Measurements from ENCODE around the gene POLR2M. TPM values are rescaled to one million over a fixed set of nuclear protein-coding genes. Genes with fewer than 3 reads are reported as not detected.

The POLR2M gene
- total RNA-seq, 1 experiment from 2014 or later: 53.9 TPM

DNA sequence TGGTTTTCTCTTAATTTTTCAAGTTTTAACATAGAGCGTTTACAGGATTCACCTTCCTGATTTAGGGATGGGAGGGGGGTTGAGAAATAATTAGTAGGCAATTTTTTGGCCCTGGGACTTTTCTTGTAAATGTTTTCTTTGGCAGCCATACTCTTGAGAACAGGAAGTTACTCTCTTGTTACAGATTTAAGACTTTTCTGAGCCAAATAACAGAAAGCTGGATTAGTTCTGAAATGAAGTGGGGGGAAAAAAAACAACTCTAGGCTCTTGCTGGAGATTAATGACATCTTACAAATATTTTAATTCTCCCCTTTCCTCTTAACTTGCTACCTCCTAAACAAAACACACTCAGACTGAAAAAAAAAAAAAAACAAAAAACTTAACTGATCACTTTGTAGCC, 13.8 kb upstream of the POLR2M start:
- Histone ChIP-seq H3F3A (ENCODE audit: insufficient read depth, low read depth) (no peaks in the 10 kb centered on the region), H3K9me2 (ENCODE audit: insufficient read depth) (no peaks in the 10 kb centered on the region), H3K27me3 (ENCODE audit: insufficient read depth, low read depth) (no peaks in the 10 kb centered on the region), H2AFZ (no peak overlapping the region), H3K79me2 (ENCODE audit: low read depth) (no peaks in the 10 kb centered on the region), H3K9me3 (ENCODE audit: insufficient read depth, low read depth) (no peaks in the 10 kb centered on the region), H3K4me2 (no peak overlapping the region), H3K4me3 (no peak overlapping the region), H3K36me3 (ENCODE audit: low read depth) (no peaks in the 10 kb centered on the region), H3K4me1 (replicated peaks; ENCODE audit: insufficient read depth) (no peaks in the 10 kb centered on the region), H4K20me1 (ENCODE audit: insufficient read depth) (no peaks in the 10 kb centered on the region), H3K27ac (no peak overlapping the region)
- ChIA-PET CTCF (no interaction called here), POLR2A (ENCODE audit: unreplicated experiment) (no interaction called here)
- no TSS peak for BruUV-seq (replicated peaks)
- intact Hi-C loops (cut with micrococcal nuclease; ENCODE audit: unreplicated experiment): no loop called here
- no peak for TF ChIP-seq EZH2 (IDR thresholded peaks at IDR 0.05; ENCODE audit: low read depth)
- TF ChIP-seq, protein P1, sequence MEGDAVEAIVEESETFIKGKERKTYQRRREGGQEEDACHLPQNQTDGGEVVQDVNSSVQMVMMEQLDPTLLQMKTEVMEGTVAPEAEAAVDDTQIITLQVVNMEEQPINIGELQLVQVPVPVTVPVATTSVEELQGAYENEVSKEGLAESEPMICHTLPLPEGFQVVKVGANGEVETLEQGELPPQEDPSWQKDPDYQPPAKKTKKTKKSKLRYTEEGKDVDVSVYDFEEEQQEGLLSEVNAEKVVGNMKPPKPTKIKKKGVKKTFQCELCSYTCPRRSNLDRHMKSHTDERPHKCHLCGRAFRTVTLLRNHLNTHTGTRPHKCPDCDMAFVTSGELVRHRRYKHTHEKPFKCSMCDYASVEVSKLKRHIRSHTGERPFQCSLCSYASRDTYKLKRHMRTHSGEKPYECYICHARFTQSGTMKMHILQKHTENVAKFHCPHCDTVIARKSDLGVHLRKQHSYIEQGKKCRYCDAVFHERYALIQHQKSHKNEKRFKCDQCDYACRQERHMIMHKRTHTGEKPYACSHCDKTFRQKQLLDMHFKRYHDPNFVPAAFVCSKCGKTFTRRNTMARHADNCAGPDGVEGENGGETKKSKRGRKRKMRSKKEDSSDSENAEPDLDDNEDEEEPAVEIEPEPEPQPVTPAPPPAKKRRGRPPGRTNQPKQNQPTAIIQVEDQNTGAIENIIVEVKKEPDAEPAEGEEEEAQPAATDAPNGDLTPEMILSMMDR (conservative IDR thresholded peaks at IDR 0.05): no peak
- DNase-seq: no peak

DNA sequence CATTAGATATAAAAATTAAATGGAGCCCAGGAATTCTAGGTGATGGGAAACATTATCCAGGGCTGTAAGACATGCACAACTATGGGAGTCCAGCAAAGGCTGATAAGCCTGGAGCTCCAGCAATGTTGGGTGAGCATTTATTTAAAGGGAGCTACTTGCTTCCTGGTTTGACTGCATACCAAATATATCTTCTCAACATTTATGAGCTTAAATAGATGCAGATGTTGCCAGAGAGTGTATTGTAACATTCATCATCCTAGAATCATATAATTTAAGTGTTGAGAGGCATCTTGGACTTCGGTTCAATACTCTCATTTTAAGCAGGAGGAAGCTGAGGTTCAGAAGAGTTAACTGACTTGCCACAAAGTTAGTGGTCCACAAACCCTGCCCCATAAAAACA, 12.2 kb upstream of the POLR2M start:
- BruUV-seq (replicated peaks): no TSS peak
- TF ChIP-seq, protein P1 (conservative IDR thresholded peaks at IDR 0.05): no peak
- no peak for TF ChIP-seq EZH2 (IDR thresholded peaks at IDR 0.05; ENCODE audit: low read depth)

DNA sequence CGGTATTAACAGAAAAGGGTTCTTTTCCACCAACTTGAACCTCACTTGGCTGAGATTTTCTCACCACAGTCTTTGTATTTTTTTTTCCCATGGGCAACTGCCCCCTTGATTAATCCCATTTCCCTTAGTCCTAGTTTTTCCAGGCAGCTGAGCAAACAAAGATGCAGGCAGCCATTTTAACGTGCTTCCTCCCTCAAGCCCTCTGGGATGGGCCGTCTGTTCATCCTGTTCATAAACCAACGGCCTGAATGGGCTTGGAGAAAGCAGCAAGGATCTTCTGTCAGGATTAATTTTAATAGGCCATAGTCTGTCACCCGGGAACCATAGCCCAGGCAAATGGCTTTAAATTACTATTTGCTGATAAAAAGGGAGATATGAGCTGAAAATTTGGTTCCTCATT, 10.4 kb upstream of the POLR2M start:
- no peaks in the 10 kb centered on the region for H4K20me1 ChIP-seq (ENCODE audit: insufficient read depth)
- H3K4me1 ChIP-seq (replicated peaks; ENCODE audit: insufficient read depth): no peaks in the 10 kb centered on the region
- H3K36me3 ChIP-seq (ENCODE audit: low read depth): no peaks in the 10 kb centered on the region
- ChIA-PET POLR2A (ENCODE audit: unreplicated experiment) (interaction anchor here (0.6 kb wide), 1 partner anchor 55 kb away, joined by 4 read pairs; no protein-coding TSS in a partner anchor), CTCF (no interaction called here)
- H3K4me2 ChIP-seq: no peak overlapping the region
- TF ChIP-seq, protein P1 (conservative IDR thresholded peaks at IDR 0.05): no peak
- no peak for TF ChIP-seq EZH2 (IDR thresholded peaks at IDR 0.05; ENCODE audit: low read depth)
- no peaks in the 10 kb centered on the region for H3K9me3 ChIP-seq (ENCODE audit: insufficient read depth, low read depth)
- no peaks in the 10 kb centered on the region for H3K9me2 ChIP-seq (ENCODE audit: insufficient read depth)
- H3F3A ChIP-seq (ENCODE audit: insufficient read depth, low read depth): no peaks in the 10 kb centered on the region
- no peaks in the 10 kb centered on the region for H3K79me2 ChIP-seq (ENCODE audit: low read depth)
- no peaks in the 10 kb centered on the region for H3K27me3 ChIP-seq (ENCODE audit: insufficient read depth, low read depth)
- H2AFZ ChIP-seq: no peak overlapping the region
- no peak overlapping the region for H3K27ac ChIP-seq
- BruUV-seq (replicated peaks): no TSS peak
- H3K4me3 ChIP-seq: no peak overlapping the region
- intact Hi-C loops (cut with micrococcal nuclease; ENCODE audit: unreplicated experiment): no loop called here
- DNase-seq: no peak

More for the DNA sequence above, 12.2 kb upstream of the POLR2M start:
- Histone ChIP-seq H3K27me3 (ENCODE audit: insufficient read depth, low read depth) (no peaks in the 10 kb centered on the region), H3K27ac (no peak overlapping the region), H3K4me2 (no peak overlapping the region), H3K4me1 (replicated peaks; ENCODE audit: insufficient read depth) (no peaks in the 10 kb centered on the region), H3K9me3 (ENCODE audit: insufficient read depth, low read depth) (no peaks in the 10 kb centered on the region), H4K20me1 (ENCODE audit: insufficient read depth) (no peaks in the 10 kb centered on the region), H3K36me3 (ENCODE audit: low read depth) (no peaks in the 10 kb centered on the region), H3K79me2 (ENCODE audit: low read depth) (no peaks in the 10 kb centered on the region), H3K4me3 (no peak overlapping the region), H3F3A (ENCODE audit: insufficient read depth, low read depth) (no peaks in the 10 kb centered on the region), H3K9me2 (ENCODE audit: insufficient read depth) (no peaks in the 10 kb centered on the region), H2AFZ (no peak overlapping the region)
- DNase-seq: no peak
- CTCF ChIA-PET: no interaction called here
- intact Hi-C loops (cut with micrococcal nuclease; ENCODE audit: unreplicated experiment): no loop called here
- POLR2A ChIA-PET (ENCODE audit: unreplicated experiment): no interaction called here

Data from PC-9 (cell line).